H9 (cell line): ENCODE results near the gene ZNF783. TPM values are rescaled to one million over a fixed set of nuclear protein-coding genes. Genes with fewer than 3 reads are reported as not detected.
"Not testable (repeated sequence)": the region's sequence is repeated elsewhere in the genome, so short reads cannot be mapped to it uniquely, and the experiment has no call there.

Experiments used
- DNase-seq: peaks from one replicate; pipeline ENCODE4 v3.0.0-alpha.2; 2017
- H2AFZ ChIP-seq: one replicate; pipeline ENCODE4 v1.6.1; 2013; ENCODE audit warnings: mild to moderate bottlenecking, low read length, control low read depth, moderate library complexity
- H2AK5ac ChIP-seq: 2 replicates; pipeline ENCODE4 v1.6.1; 2013; ENCODE audit warnings: low read length, control low read depth, mixed read lengths; ENCODE audit not compliant: insufficient read length
- H2BK120ac ChIP-seq: one replicate; pipeline ENCODE4 v1.6.1; 2013; ENCODE audit warnings: low read depth, mild to moderate bottlenecking, low read length, control low read depth, inconsistent platforms; ENCODE audit not compliant: poor library complexity, severe bottlenecking
- H2BK12ac ChIP-seq: 2 replicates; pipeline ENCODE4 v1.6.1; 2013; ENCODE audit warnings: low read length, control low read depth, mixed read lengths, low read depth; ENCODE audit not compliant: insufficient read length
- H2BK15ac ChIP-seq: 2 replicates; pipeline ENCODE4 v1.6.1; 2013; ENCODE audit warnings: low read depth, low read length, control low read depth
- H2BK20ac ChIP-seq: one replicate; pipeline ENCODE4 v1.6.1; 2013; ENCODE audit warnings: low read depth, mild to moderate bottlenecking, low read length, control low read depth, inconsistent platforms; ENCODE audit not compliant: poor library complexity, severe bottlenecking
- H2BK5ac ChIP-seq: 2 replicates; pipeline ENCODE4 v1.6.1; 2013; ENCODE audit warnings: low read length, control low read depth, mixed read lengths; ENCODE audit not compliant: insufficient read length
- H3K14ac ChIP-seq: 2 replicates; pipeline ENCODE4 v1.6.1; 2013; ENCODE audit warnings: low read length, control low read depth; ENCODE audit not compliant: insufficient read depth
- H3K18ac ChIP-seq: 2 replicates; pipeline ENCODE4 v1.6.1; 2013; ENCODE audit warnings: low read depth, mild to moderate bottlenecking, mixed read lengths, low read length, control low read depth; ENCODE audit not compliant: insufficient read length
- H3K23ac ChIP-seq: 2 replicates; pipeline ENCODE4 v1.6.1; 2013; ENCODE audit warnings: low read length, control low read depth, mixed read lengths, low read depth; ENCODE audit not compliant: insufficient read length
- H3K23me2 ChIP-seq: 2 replicates; pipeline ENCODE4 v1.6.1; 2013; ENCODE audit warnings: low read depth, mild to moderate bottlenecking, mixed read lengths, low read length, control low read depth; ENCODE audit not compliant: insufficient read length, poor library complexity, severe bottlenecking
- H3K27ac ChIP-seq: 2 replicates; pipeline ENCODE4 v1.5.1; 2013; ENCODE audit warnings: low read length, control low read depth, mixed read lengths, low read depth; ENCODE audit not compliant: insufficient read length
- H3K27me3 ChIP-seq: 2 replicates; pipeline ENCODE4 v1.6.1; 2013; ENCODE audit warnings: low read length, control low read depth, inconsistent platforms; ENCODE audit not compliant: insufficient read depth
- H3K4ac ChIP-seq: 2 replicates; pipeline ENCODE4 v1.6.1; 2013; ENCODE audit warnings: low read depth, mild to moderate bottlenecking, control low read depth, inconsistent platforms, low read length, moderate library complexity
- H3K4me1 ChIP-seq: 2 replicates; pipeline ENCODE4 v1.6.1; 2013; ENCODE audit warnings: low read length, control low read depth, inconsistent platforms; ENCODE audit not compliant: insufficient read depth
- H3K4me2 ChIP-seq: 2 replicates; pipeline ENCODE4 v1.6.1; 2013; ENCODE audit warnings: low read length, control low read depth, mixed read lengths; ENCODE audit not compliant: insufficient read length, insufficient read depth
- H3K56ac ChIP-seq: 2 replicates; pipeline ENCODE4 v1.6.1; 2013; ENCODE audit warnings: low read depth, mild to moderate bottlenecking, mixed read lengths, low read length, control low read depth; ENCODE audit not compliant: insufficient read length
- H3K79me1 ChIP-seq: 2 replicates; pipeline ENCODE4 v1.6.1; 2013; ENCODE audit warnings: low read depth, mild to moderate bottlenecking, moderate library complexity, low read length, control low read depth, inconsistent platforms; ENCODE audit not compliant: insufficient read depth, poor library complexity, severe bottlenecking
- H3K79me2 ChIP-seq: 2 replicates; pipeline ENCODE4 v1.6.1; 2013; ENCODE audit warnings: low read length, control low read depth, inconsistent platforms; ENCODE audit not compliant: insufficient read depth
- H3K9ac ChIP-seq: 2 replicates; pipeline ENCODE4 v1.6.1; 2013; ENCODE audit warnings: low read length, control low read depth, mixed read lengths; ENCODE audit not compliant: insufficient read length; ENCODE audit errors: extremely low read depth
- H3K9me3 ChIP-seq: one replicate; pipeline ENCODE4 v1.6.1; 2013; ENCODE audit warnings: low read depth, low read length, inconsistent platforms; ENCODE audit not compliant: control insufficient read depth
- H3T11ph ChIP-seq: one replicate; pipeline ENCODE4 v1.6.1; 2013; ENCODE audit warnings: mild to moderate bottlenecking, low read length, control low read depth, inconsistent platforms
- H4K20me1 ChIP-seq: one replicate; pipeline ENCODE4 v1.6.1; 2013; ENCODE audit not compliant: control insufficient read depth, insufficient read length, insufficient read depth
- H4K5ac ChIP-seq: 2 replicates; pipeline ENCODE4 v1.6.1; 2013; ENCODE audit warnings: low read depth, mild to moderate bottlenecking, mixed read lengths, low read length, control low read depth; ENCODE audit not compliant: insufficient read length
- H4K8ac ChIP-seq: replicated peaks from 2 replicates; pipeline ENCODE4 v1.6.1; 2013; ENCODE audit warnings: low read length, control low read depth, mixed read lengths, low read depth; ENCODE audit not compliant: insufficient read length
- H4K91ac ChIP-seq: 2 replicates; pipeline ENCODE4 v1.6.1; 2013; ENCODE audit warnings: low read depth, mild to moderate bottlenecking, moderate library complexity, mixed read lengths, low read length, control low read depth; ENCODE audit not compliant: insufficient read length
- H3K27ac Mint-ChIP-seq, 3 experiments: 2 replicates in 2 of 3; 3 replicates in 1 of 3; pipeline ENCODE4 v1.8.0; 2020 to 2021; ENCODE audit warnings: mixed read lengths in 3 of 3, mild to moderate bottlenecking in 1 of 3, moderate library complexity in 1 of 3
- H3K27me3 Mint-ChIP-seq: 2 replicates; pipeline ENCODE4 v1.8.0; 2021; ENCODE audit warnings: low read depth, mild to moderate bottlenecking, moderate library complexity, mixed read lengths
- H3K36me3 Mint-ChIP-seq, 3 experiments: 2 replicates in 2 of 3; 3 replicates in 1 of 3; pipeline ENCODE4 v1.8.0; 2020 to 2021; ENCODE audit warnings: low read depth in 3 of 3, mixed read lengths in 3 of 3; ENCODE audit not compliant: insufficient read depth in 1 of 3
- H3K4me1 Mint-ChIP-seq, 2 experiments: 2 replicates each; pipeline ENCODE4 v1.8.0; 2020; ENCODE audit warnings: mixed read lengths in 2 of 2
- H3K4me3 Mint-ChIP-seq, 2 experiments: 2 replicates in 1 of 2; 3 replicates in 1 of 2; pipeline ENCODE4 v1.8.0; 2020 to 2021; ENCODE audit warnings: mild to moderate bottlenecking in 2 of 2, mixed read lengths in 2 of 2, moderate library complexity in 1 of 2
- H3K9me3 Mint-ChIP-seq, 2 experiments: 2 replicates in 1 of 2; 3 replicates in 1 of 2; pipeline ENCODE4 v1.8.0; 2020; ENCODE audit warnings: mild to moderate bottlenecking in 2 of 2, mixed read lengths in 2 of 2, moderate library complexity in 1 of 2
- CTCF ChIP-seq: fragments of 200-600 bp; sonication (generic); conservative IDR thresholded peaks from 3 replicates; pipeline ENCODE4 v1.8.0; 2021; ENCODE audit warnings: antibody characterized with exemption, mild to moderate bottlenecking
- WGBS: extraction: QIAGEN DNeasy Blood & Tissue Kit; methylation state at CpG from one replicate; pipeline ENCODE4 v1.1.7; 2013; ENCODE audit warnings: missing lambda C conversion rate, low lambda C conversion rate, mixed read lengths; ENCODE audit not compliant: insufficient read length; ENCODE audit errors: extremely low coverage; 5-methylcytosine and 5-hydroxymethylcytosine counted together
- total RNA-seq: library from RNA; stranded (reverse); gene quantifications from 2 replicates; pipeline ENCODE4 v1.2.1, GENCODE V29; 2021

ZNF783 gene
- total RNA-seq, 1 experiment from 2014 or later = 13.6 TPM

- WGBS = no CpG with 5 or more reads among the region's 3 CpGs
- no peak overlapping the region for H2BK20ac ChIP-seq
- no peak overlapping the region for H3K14ac ChIP-seq
- Mint-ChIP-seq H3K27me3 (no peaks in the 10 kb centered on the region), H3K4me3 (no peak overlapping the region), H3K27ac (no peak overlapping the region), H3K36me3 (peaks cover 18 to 31% (median 30%) of the 10 kb centered on the region in 3 experiments; a peak in 6 of 7 replicates), H3K4me1 (no peaks in the 10 kb centered on the region), H3K9me3 (no peaks in the 10 kb centered on the region)
- H4K8ac ChIP-seq = no peak overlapping the region
- no peak overlapping the region for H3K9ac ChIP-seq
- no peak overlapping the region for H2AFZ ChIP-seq
- H3K27me3 ChIP-seq = no peaks in the 10 kb centered on the region
- no peak overlapping the region for H3T11ph ChIP-seq
- no peak overlapping the region for H3K56ac ChIP-seq
- no peak for TF ChIP-seq CTCF
- no peak overlapping the region for H2BK15ac ChIP-seq
- no peaks in the 10 kb centered on the region; the same call in 1 of the 2 replicates for H3K79me2 ChIP-seq
- H2BK120ac ChIP-seq = no peak overlapping the region
- no peak overlapping the region for H3K23ac ChIP-seq
- no peaks in the 10 kb centered on the region for H4K20me1 ChIP-seq
- H2BK5ac ChIP-seq = no peak overlapping the region
- H3K4ac ChIP-seq = no peak overlapping the region
- no peak overlapping the region for H4K91ac ChIP-seq
- no peaks in the 10 kb centered on the region for H3K4me1 ChIP-seq
- H3K9me3 ChIP-seq = no peaks in the 10 kb centered on the region
- DNase-seq = no peak
- H3K23me2 ChIP-seq = no peaks in the 10 kb centered on the region
- no peak overlapping the region for H2AK5ac ChIP-seq
- H3K18ac ChIP-seq = no peak overlapping the region
- H4K5ac ChIP-seq = no peak overlapping the region
- H3K4me2 ChIP-seq = no peak overlapping the region
- no peak overlapping the region for H3K27ac ChIP-seq
- peaks cover 7% of the 10 kb centered on the region for H3K79me1 ChIP-seq
- H2BK12ac ChIP-seq = no peak overlapping the region
Observed at GRCh38 chr7:149248777-149249176, 13.2 kb upstream of the ZNF783 start.

GRCh38 chr7:149250151-149250550, 11.8 kb upstream of the ZNF783 start:
- not testable (repeated sequence) for H2BK120ac ChIP-seq, H3K4me2 ChIP-seq, H2BK5ac ChIP-seq, H3K4ac ChIP-seq, H3K27ac Mint-ChIP-seq, H3K9me3 Mint-ChIP-seq, H3K4me1 Mint-ChIP-seq, H2BK15ac ChIP-seq, H4K91ac ChIP-seq, H3K9ac ChIP-seq, H3K27me3 ChIP-seq, H3K9me3 ChIP-seq, H3K18ac ChIP-seq, H3K14ac ChIP-seq, H4K20me1 ChIP-seq, H3K23ac ChIP-seq, H3K56ac ChIP-seq, H3K79me2 ChIP-seq, H3K79me1 ChIP-seq, H3T11ph ChIP-seq, H3K23me2 ChIP-seq, DNase-seq, H2AK5ac ChIP-seq, H3K4me3 Mint-ChIP-seq, H4K5ac ChIP-seq, H2BK20ac ChIP-seq, H2AFZ ChIP-seq, H4K8ac ChIP-seq, H3K27ac ChIP-seq, H3K27me3 Mint-ChIP-seq, H2BK12ac ChIP-seq, H3K4me1 ChIP-seq
- H3K36me3 Mint-ChIP-seq = peaks cover 22 to 42% (median 41%) of the 10 kb centered on the region in 3 experiments; a peak in 6 of 7 replicates
- no CpG with 5 or more reads among the region's 18 CpGs for WGBS
